ENCODE results near the gene TRMO. TPM values are rescaled to one million over a fixed set of nuclear protein-coding genes. Genes with fewer than 3 reads are reported as not detected.

TRMO gene
- total and polyA plus RNA-seq, 9 of the 15 experiments (the other 6 are each of a cell fraction or from before 2014, with no cell fraction given) = 5.6 to 22.4 (median 16.2) TPM

- TF ChIP-seq, protein P1, sequence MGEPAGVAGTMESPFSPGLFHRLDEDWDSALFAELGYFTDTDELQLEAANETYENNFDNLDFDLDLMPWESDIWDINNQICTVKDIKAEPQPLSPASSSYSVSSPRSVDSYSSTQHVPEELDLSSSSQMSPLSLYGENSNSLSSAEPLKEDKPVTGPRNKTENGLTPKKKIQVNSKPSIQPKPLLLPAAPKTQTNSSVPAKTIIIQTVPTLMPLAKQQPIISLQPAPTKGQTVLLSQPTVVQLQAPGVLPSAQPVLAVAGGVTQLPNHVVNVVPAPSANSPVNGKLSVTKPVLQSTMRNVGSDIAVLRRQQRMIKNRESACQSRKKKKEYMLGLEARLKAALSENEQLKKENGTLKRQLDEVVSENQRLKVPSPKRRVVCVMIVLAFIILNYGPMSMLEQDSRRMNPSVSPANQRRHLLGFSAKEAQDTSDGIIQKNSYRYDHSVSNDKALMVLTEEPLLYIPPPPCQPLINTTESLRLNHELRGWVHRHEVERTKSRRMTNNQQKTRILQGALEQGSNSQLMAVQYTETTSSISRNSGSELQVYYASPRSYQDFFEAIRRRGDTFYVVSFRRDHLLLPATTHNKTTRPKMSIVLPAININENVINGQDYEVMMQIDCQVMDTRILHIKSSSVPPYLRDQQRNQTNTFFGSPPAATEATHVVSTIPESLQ (CRISPR knock-in tag; IDR thresholded peaks at IDR 0.05) = no peak
- TF ChIP-seq, protein P2, sequence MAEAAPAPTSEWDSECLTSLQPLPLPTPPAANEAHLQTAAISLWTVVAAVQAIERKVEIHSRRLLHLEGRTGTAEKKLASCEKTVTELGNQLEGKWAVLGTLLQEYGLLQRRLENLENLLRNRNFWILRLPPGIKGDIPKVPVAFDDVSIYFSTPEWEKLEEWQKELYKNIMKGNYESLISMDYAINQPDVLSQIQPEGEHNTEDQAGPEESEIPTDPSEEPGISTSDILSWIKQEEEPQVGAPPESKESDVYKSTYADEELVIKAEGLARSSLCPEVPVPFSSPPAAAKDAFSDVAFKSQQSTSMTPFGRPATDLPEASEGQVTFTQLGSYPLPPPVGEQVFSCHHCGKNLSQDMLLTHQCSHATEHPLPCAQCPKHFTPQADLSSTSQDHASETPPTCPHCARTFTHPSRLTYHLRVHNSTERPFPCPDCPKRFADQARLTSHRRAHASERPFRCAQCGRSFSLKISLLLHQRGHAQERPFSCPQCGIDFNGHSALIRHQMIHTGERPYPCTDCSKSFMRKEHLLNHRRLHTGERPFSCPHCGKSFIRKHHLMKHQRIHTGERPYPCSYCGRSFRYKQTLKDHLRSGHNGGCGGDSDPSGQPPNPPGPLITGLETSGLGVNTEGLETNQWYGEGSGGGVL (CRISPR knock-in tag; IDR thresholded peaks at IDR 0.05) = 0 out of 2 replicates have a peak, but pooled peaks have one; percentile 39
- TF ChIP-seq ZNF507 (tag; conservative IDR thresholded peaks at IDR 0.05) (no peak), ILF3 (IDR thresholded peaks at IDR 0.05; ENCODE audit: borderline replicate concordance) (no peak), ZNF175 (CRISPR knock-in tag; IDR thresholded peaks at IDR 0.05; ENCODE audit: low read depth) (no peak), KLF1 (tag; IDR thresholded peaks at IDR 0.05) (no peak; the same call in 1 of the 2 replicates), ZNF41 (CRISPR knock-in tag; conservative IDR thresholded peaks at IDR 0.05) (no peak), IFI16 (CRISPR knock-in tag; IDR thresholded peaks at IDR 0.05) (no peak), STAG1 (CRISPR knock-in tag; IDR thresholded peaks at IDR 0.05; ENCODE audit: borderline replicate concordance) (no peak), BRCA1 (IDR thresholded peaks at IDR 0.05) (no peak), BRCA1 (CRISPR knock-in tag; IDR thresholded peaks at IDR 0.05) (no peak), ZNF282 (CRISPR knock-in tag; IDR thresholded peaks at IDR 0.05) (no peak), BRD4 (IDR thresholded peaks at IDR 0.05) (no peak), PYGO2 (tag; IDR thresholded peaks at IDR 0.05) (0 out of 2 replicates have a peak, but pooled peaks have one; percentile 36)
These were observed 37.3 kb upstream of the TRMO start (continued) for GRCh38 chr9:97959585-97959984.
